HuH-7.5 (cell line): ENCODE measurements around the gene RANBP1.

Experiments used
- DNase-seq: peaks from one replicate; pipeline ENCODE4 v3.0.0; 2011; ENCODE audit warnings: low spot score

RANBP1 gene

GRCh38 chr22:20088263-20088648, 27.6 kb upstream of the RANBP1 start:
- no peak for DNase-seq

- DNase-seq, result no peak
Observed at GRCh38 chr22:20089226-20089976, 26.5 kb upstream of the RANBP1 start.

- DNase-seq, result no peak
Observed at GRCh38 chr22:20089977-20090729, 25.8 kb upstream of the RANBP1 start.

GRCh38 chr22:20090730-20091240, 25.1 kb upstream of the RANBP1 start:
- DNase-seq, result no peak

- no peak for DNase-seq
Observed at GRCh38 chr22:20091690-20092476, 24.0 kb upstream of the RANBP1 start.

GRCh38 chr22:20092477-20092854, 23.4 kb upstream of the RANBP1 start:
- DNase-seq, result no peak

GRCh38 chr22:20093418-20094196, 22.3 kb upstream of the RANBP1 start:
- no peak for DNase-seq

GRCh38 chr22:20094197-20094807, 21.6 kb upstream of the RANBP1 start:
- no peak for DNase-seq

- DNase-seq, result no peak
Observed at GRCh38 chr22:20095521-20095920, 20.4 kb upstream of the RANBP1 start.

GRCh38 chr22:20096574-20097420, 19.1 kb upstream of the RANBP1 start:
- no peak for DNase-seq

GRCh38 chr22:20099099-20099711, 16.7 kb upstream of the RANBP1 start:
- no peak for DNase-seq

- DNase-seq, result no peak
Observed at GRCh38 chr22:20101638-20102037, 14.3 kb upstream of the RANBP1 start.

GRCh38 chr22:20102203-20102780, 13.6 kb upstream of the RANBP1 start:
- DNase-seq, result no peak

GRCh38 chr22:20105456-20106204, 10.3 kb upstream of the RANBP1 start:
- no peak for DNase-seq

GRCh38 chr22:20106205-20106848, 9.6 kb upstream of the RANBP1 start:
- no peak for DNase-seq

GRCh38 chr22:20106849-20107237, 9.1 kb upstream of the RANBP1 start:
- DNase-seq, result no peak

GRCh38 chr22:20107471-20107901, 8.4 kb upstream of the RANBP1 start:
- DNase-seq, result no peak
